Peyer's patch (tissue), 4 donors: ENCODE data around the gene EP400.

ENCODE experiments used
- CTCF ChIP-seq, 6 experiments: fragments of 450-650 bp in 4 of 6; fragments of 200-600 bp in 2 of 6; sonication (generic) in 1 of 6; IDR thresholded peaks; one replicate each; pipeline ENCODE4 v1.5.1; 2017 to 2019; ENCODE audit warnings: antibody characterized with exemption in 6 of 6, mild to moderate bottlenecking in 3 of 6, moderate library complexity in 1 of 6
- POLR2A ChIP-seq, 2 donors: fragments of 450-650 bp; IDR thresholded peaks; one replicate each; pipeline ENCODE4 v1.5.1; 2017; ENCODE audit warnings: antibody characterized with exemption in 2 of 2, mild to moderate bottlenecking in 2 of 2, moderate library complexity in 2 of 2

GRCh38 chr12:132019891-132020290, 70.1 kb downstream of the EP400 start:
- no peak for TF ChIP-seq CTCF (IDR thresholded peaks at IDR 0.05)
- TF ChIP-seq POLR2A (IDR thresholded peaks at IDR 0.05) = no peak
